ENCODE data around the gene OIP5. TPM values are rescaled to one million over a fixed set of nuclear protein-coding genes. Genes with fewer than 3 reads are reported as not detected.
"Not testable (repeated sequence)": the region's sequence is repeated elsewhere in the genome, so short reads cannot be mapped to it uniquely, and the experiment has no call there.

OIP5 gene
- total RNA-seq, 6 donors from 2014 or later = 0.46 to 1.1 (median 1.1) TPM; not detected in 3

DNA sequence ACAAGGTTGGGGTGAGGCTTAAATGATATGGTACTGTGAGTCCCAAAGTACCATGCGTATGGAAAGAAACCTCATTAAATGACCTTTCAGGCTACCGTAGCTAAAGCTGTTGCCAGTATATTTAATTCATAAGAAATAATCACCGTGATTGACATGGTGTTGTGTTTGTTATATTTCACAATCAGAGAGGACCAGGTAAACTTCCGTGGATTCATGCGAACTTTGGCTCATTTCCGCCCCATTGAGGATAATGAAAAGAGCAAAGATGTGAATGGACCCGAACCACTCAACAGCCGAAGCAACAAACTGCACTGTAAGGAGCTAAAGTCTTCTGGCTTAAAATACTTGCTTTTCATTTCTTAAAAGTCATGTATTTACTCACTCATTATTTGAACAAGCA, 69.8 kb downstream of the OIP5 start:
- TF ChIP-seq, protein P1, sequence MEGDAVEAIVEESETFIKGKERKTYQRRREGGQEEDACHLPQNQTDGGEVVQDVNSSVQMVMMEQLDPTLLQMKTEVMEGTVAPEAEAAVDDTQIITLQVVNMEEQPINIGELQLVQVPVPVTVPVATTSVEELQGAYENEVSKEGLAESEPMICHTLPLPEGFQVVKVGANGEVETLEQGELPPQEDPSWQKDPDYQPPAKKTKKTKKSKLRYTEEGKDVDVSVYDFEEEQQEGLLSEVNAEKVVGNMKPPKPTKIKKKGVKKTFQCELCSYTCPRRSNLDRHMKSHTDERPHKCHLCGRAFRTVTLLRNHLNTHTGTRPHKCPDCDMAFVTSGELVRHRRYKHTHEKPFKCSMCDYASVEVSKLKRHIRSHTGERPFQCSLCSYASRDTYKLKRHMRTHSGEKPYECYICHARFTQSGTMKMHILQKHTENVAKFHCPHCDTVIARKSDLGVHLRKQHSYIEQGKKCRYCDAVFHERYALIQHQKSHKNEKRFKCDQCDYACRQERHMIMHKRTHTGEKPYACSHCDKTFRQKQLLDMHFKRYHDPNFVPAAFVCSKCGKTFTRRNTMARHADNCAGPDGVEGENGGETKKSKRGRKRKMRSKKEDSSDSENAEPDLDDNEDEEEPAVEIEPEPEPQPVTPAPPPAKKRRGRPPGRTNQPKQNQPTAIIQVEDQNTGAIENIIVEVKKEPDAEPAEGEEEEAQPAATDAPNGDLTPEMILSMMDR (IDR thresholded peaks at IDR 0.05) = no peak
- no peak for TF ChIP-seq POLR2AphosphoS5 (IDR thresholded peaks at IDR 0.05)
- TF ChIP-seq EP300 (IDR thresholded peaks at IDR 0.05) = no peak
- TF ChIP-seq POLR2A (IDR thresholded peaks at IDR 0.05) = no peak
- peak overlapping the region in 1 of 4 donors; percentile 16 for H3K27ac ChIP-seq
- 72 to 80% methylated on average over 8 of the region's 8 CpGs for WGBS, 2 donors
- peaks cover 16 to 68% (median 23%) of the 10 kb centered on the region in 4 donors for H3K36me3 ChIP-seq
- no peak for DNase-seq
- no peak overlapping the region for H3K4me3 ChIP-seq
- no peaks in the 10 kb centered on the region for H3K27me3 ChIP-seq
- H3K4me1 ChIP-seq = peaks cover 8 to 35% (median 27%) of the 10 kb centered on the region in 4 donors
- ATAC-seq (ENCODE audit: low FRiP score in 2 of 2) = no peak
- no peaks in the 10 kb centered on the region for H3K9me3 ChIP-seq

DNA sequence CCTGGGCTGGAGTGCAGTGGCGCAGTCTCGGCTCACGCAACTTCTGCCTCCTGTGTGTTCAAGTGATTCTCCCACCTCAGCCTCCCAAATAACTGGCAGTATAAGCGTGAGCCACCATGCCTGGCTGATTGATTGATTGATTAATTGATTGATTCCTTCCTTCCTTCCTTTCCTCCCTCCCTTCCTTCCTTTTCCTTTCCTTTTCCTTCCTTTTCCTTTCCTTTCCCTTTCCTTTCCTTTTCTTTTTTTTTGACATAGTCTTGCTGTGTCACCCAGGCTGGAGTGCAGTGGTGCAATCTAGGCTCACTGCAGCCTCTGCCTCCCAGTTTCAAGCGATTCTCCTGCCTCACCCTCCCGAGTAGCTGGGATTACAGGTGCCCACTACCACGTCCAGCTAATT, 71.5 kb downstream of the OIP5 start:
- not testable (repeated sequence) for H3K4me3 ChIP-seq; ATAC-seq (ENCODE audit: low FRiP score in 2 of 2); H3K27me3 ChIP-seq; H3K27ac ChIP-seq; DNase-seq; H3K9me3 ChIP-seq
- 96% methylated on average over 7 of the region's 7 CpGs for WGBS, 2 donors
- peaks cover 8 to 49% (median 32%) of the 10 kb centered on the region in 4 donors for H3K4me1 ChIP-seq
- H3K36me3 ChIP-seq = peaks cover 7 to 63% (median 23%) of the 10 kb centered on the region in 4 donors

DNA sequence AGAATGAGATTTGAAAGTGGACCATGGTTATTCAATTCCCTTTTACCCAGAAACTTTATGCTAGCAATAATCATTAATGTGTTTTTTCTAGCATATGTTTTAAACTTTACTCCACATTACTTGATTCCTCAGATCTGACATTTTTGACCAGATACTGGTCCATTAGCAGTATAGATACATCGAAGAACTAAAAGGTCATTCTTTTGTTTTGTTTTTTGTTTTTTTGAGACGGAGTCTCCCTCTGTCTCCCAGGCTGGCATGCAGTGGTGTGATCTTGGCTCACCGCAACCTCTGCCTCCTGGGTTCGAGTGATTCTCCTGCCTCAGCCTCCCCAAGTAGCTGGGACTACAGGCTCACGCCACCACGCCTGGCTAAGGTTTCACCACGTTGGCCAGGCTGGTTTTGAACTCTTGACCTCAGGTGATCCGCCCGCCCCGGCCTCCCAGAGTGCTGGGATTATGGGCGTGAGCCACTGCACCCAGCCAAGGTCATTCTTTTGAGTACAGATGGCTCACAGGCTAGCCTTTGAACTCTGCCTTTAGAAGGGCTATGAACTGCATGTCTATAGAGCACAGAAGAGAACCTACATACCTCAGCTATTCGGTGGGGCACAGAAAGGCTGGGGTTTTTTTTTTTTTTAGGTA, 72.7 kb downstream of the OIP5 start:
- no peaks in the 10 kb centered on the region for H3K27me3 ChIP-seq
- H3K4me3 ChIP-seq = no peak overlapping the region
- H3K4me1 ChIP-seq = peaks cover 8 to 51% (median 32%) of the 10 kb centered on the region in 4 donors
- TF ChIP-seq POLR2AphosphoS5 (IDR thresholded peaks at IDR 0.05) = no peak
- TF ChIP-seq EP300 (IDR thresholded peaks at IDR 0.05) = no peak
- TF ChIP-seq, protein P1 (IDR thresholded peaks at IDR 0.05) = no peak
- TF ChIP-seq POLR2A (IDR thresholded peaks at IDR 0.05) = no peak
- peak overlapping the region; percentile 52 to 70 (median 64) for H3K27ac ChIP-seq
- H3K36me3 ChIP-seq = peaks cover 0 to 52% (median 15%) of the 10 kb centered on the region in 4 donors
- DNase-seq (no peak), ATAC-seq (ENCODE audit: low FRiP score in 2 of 2) (no peak)
- 84 to 86% methylated on average over 12 of the region's 12 CpGs for WGBS, 2 donors
- H3K9me3 ChIP-seq = no peaks in the 10 kb centered on the region

Other genes with a start within 250 kb of the OIP5 start
- 10 to 100 TPM; 22.8 to 92.2 (median 43.9) TPM for gene INO80, start 216.3 kb downstream of the OIP5 start, total RNA-seq
- gene EXD1, start 101.8 kb downstream of the OIP5 start, total RNA-seq = under 1 TPM in 2 of 6 donors, not detected in 4; 0.09 to 0.30 TPM
- gene CHP1, start 101.3 kb downstream of the OIP5 start, total RNA-seq = 100 to 1,000 TPM; 130 to 264 (median 200) TPM
- 10 to 100 TPM in 2 of 6 donors, 1 to 10 TPM in 4; 6.8 to 22.0 (median 8.3) TPM for gene NUSAP1, start 290 bp upstream of the OIP5 start, total RNA-seq
- 10 to 100 TPM in 5 of 6 donors, 1 to 10 TPM in 1; 8.3 to 25.1 (median 14.0) TPM for gene NDUFAF1, start 69.9 kb upstream of the OIP5 start, total RNA-seq
- 10 to 100 TPM; 22.6 to 58.1 (median 27.2) TPM for gene RTF1, start 84.5 kb upstream of the OIP5 start, total RNA-seq
- 1 to 10 TPM in 2 of 6 donors, under 1 TPM in 2, not detected in 2; 0.30 to 5.2 (median 0.95) TPM for gene ITPKA, start 161.3 kb upstream of the OIP5 start, total RNA-seq
- 10 to 100 TPM in 2 of 6 donors, 1 to 10 TPM in 4; 2.2 to 23.0 (median 5.7) TPM for gene LTK, start 181.2 kb upstream of the OIP5 start, total RNA-seq
- 10 to 100 TPM; 22.0 to 92.2 (median 33.2) TPM for gene RPAP1, start 211.7 kb upstream of the OIP5 start, total RNA-seq
- gene TYRO3, start 226.6 kb upstream of the OIP5 start, total RNA-seq = 10 to 100 TPM in 2 of 6 donors, 1 to 10 TPM in 4; 2.1 to 17.1 (median 9.0) TPM

Data from upper lobe of left lung (tissue), 6 donors.